Measurements from ENCODE around the gene CCDC138. TPM values are rescaled to one million over a fixed set of nuclear protein-coding genes. Genes with fewer than 3 reads are reported as not detected.
A peak's percentile ranks its signal among the peaks of the same experiment; 100 is the strongest.

The CCDC138 gene
- total RNA-seq, 1 donor from 2014 or later, result 1.9 TPM

DNA sequence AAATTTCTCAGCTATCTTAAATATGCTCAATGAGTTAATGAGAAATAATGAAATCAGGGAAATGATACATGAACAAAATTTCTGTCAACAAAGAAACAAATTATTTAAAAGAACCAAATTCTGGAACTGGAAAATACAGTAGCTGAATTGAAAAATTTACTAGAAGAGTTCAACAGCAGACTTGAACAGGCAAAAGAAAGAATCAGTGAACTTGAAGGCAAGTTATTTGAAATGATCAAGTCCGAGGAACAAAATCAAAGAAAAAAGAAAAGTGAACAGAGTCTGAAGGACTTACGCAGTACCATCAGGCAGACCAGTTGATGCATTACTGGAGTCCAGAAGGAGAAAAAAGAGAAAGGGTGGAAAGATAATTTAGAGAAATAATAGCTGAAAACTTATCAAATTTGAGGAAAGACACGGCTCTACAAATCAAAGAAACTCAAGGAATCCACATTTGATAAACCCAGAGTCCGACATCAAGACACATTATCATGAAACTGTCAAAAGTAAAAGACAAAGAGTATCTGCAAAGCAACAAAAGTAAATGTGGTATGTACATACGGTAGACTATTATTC, 83.6 kb downstream of the CCDC138 start:
- no peak for ATAC-seq
- no peak for DNase-seq
- intact Hi-C loops (cut with micrococcal nuclease), result no loop called here

- intact Hi-C loops (cut with micrococcal nuclease), result no loop called here
- ATAC-seq, result no peak
- no peak for DNase-seq
Measured at GRCh38 chr2:108877506-108877905, 90.9 kb downstream of the CCDC138 start.

DNA sequence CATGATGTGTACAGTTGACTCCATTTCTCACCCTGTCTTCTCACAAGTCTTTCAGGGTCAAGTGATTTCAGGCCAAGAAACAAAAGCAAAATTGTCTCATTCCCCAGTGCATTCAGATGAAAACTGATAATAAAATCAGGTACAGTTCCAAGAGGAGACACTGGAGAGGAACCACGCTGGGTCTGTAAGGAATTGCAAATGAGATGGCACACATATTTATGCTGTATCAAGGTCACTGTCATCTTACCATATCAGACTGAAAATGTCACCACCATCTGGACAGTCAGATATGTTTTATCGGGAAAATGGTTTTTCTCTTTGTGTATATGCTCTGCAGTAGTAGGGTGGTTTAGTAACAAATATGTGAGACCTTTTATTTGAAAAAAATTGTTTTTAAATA, 91.7 kb downstream of the CCDC138 start:
- intact Hi-C loops (cut with micrococcal nuclease), result no loop called here
- DNase-seq (no peak), ATAC-seq (no peak)

GRCh38 chr2:108884619-108885018, 98.0 kb downstream of the CCDC138 start:
- intact Hi-C loops (cut with micrococcal nuclease), result no loop called here
- DNase-seq (no peak), ATAC-seq (no peak)

GRCh38 chr2:108889907-108890306, 103.3 kb downstream of the CCDC138 start:
- intact Hi-C loops (cut with micrococcal nuclease), result no loop called here
- DNase-seq (no peak), ATAC-seq (no peak)

DNA sequence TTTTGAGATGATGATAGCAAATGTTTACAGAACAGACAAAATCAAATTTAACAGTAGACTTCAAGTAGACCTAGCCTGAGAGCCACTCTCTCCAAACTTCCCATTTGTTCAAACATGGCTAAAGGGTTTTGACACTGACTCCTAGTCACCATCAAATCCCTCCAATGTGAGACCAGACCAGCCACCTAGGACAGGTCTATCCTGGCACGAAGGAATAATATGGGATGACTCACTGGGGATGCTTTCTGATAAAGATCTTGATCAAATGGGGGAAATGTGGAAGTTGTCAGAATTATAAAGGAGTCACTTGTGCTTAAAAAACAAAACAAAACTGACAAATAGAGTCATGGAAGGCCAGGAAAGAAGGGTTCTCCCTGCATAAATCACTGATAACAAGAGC, 106.7 kb downstream of the CCDC138 start:
- intact Hi-C loops (cut with micrococcal nuclease), result no loop called here
- no peak for ATAC-seq
- no peak for DNase-seq

GRCh38 chr2:108894766-108895165, 108.2 kb downstream of the CCDC138 start:
- no peak for ATAC-seq
- DNase-seq, result no peak
- intact Hi-C loops (cut with micrococcal nuclease), result no loop called here

DNA sequence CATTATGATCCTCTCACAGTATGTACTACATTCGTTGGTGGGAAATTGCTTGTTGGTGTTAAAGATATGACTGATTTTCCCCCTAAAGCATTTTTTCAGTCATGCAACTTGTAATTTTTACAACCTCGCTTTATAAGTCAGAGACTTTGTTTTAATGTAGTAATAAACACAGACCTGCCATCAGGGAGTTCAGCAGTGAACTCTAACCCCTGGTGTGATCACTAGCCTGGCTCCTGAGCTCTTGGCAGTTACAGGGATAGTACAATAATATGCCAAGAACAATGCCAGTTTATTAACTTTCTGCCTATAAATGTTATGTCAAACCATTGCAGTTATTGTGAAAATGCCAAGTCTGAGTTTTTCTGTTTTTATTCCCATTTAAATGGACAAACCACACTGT, 108.6 kb downstream of the CCDC138 start:
- intact Hi-C loops (cut with micrococcal nuclease), result no loop called here
- no peak for ATAC-seq
- DNase-seq, result no peak

GRCh38 chr2:108896741-108897140, 110.2 kb downstream of the CCDC138 start:
- ATAC-seq, result no peak
- DNase-seq, result no peak
- intact Hi-C loops (cut with micrococcal nuclease), result no loop called here

GRCh38 chr2:108898315-108899082, 111.9 kb downstream of the CCDC138 start:
- DNase-seq (no peak), ATAC-seq (no peak)
- intact Hi-C loops (cut with micrococcal nuclease), result no loop called here

- intact Hi-C loops (cut with micrococcal nuclease), result no loop called here
- DNase-seq (no peak), ATAC-seq (no peak)
Measured at GRCh38 chr2:108904680-108905079, 118.1 kb downstream of the CCDC138 start.

DNA sequence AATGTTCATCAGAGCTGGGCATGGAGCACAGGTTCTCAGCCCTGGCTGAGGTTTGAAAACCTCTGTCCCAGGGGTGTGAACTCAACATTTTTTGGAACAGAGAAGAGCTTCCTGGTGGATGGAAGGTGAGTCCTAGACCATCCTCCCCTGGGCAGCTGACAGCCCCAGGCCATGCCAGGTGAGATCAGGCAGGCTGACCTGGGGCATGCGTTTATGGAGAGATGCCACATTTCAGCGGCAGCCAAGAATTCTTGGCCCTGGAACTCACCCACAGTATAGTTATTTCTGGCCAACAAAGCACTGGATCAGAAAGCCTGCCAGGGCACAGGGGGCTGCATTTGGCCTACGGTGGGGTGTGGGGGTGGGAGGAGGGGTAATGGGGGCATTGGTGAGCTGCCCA, 118.6 kb downstream of the CCDC138 start:
- DNase-seq (peak; percentile 66), ATAC-seq (peak; percentile 95)
- intact Hi-C loops (cut with micrococcal nuclease), result no loop called here

DNA sequence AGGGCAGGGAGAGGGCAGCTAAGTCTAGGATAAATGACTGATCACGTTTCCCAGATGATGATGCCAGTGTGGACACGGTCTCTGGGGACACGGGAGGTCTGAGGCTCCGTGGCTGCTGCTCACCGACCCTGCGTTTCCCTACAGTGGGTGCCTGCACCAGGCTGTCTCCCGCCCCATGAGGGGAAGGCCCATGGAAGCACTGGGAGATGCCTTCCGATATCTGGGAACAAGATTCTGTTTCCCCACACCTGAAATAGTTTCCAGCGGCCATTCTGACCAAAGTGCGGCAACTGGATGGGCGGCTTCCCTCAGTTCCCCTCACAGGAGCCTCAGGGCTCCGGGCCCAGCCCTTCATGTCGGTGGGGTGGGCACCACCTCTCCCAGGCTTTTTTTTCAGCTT, 119.3 kb downstream of the CCDC138 start:
- intact Hi-C loops (cut with micrococcal nuclease), result no loop called here
- DNase-seq (no peak), ATAC-seq (peak; percentile 9)

DNA sequence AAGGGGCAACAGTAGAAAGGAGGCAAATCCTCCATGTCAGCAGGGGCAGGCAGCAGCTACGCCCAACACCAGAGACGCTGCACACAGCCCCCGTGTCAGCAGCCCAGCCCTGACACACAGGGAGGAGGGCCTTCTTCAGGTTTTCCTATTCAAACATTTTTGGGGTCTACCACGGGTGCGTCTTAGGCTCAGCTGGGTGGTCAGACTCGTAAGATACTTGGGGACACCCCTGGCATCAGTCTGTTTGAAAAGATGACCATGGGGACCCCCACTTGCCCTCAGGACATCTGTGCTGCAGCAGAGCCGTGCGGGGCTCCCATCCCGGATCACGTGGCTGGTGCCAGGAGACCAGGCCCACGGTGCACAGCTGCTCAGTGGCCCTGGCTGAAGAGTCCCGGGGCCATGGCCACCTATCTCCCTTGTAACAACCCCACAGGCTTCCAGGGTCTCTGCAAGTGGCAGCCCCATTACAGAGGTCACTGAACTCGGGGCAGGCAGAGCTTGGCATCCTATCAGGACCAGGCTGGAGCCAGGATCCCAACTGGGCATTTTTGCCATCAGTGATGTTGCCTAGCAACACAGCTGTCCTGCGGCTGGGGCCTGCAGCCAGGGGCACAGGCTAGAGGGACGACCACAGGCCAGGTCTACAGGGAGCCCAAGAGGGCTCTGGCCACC, 120.0 kb downstream of the CCDC138 start:
- ATAC-seq (peak; percentile 69), DNase-seq (no peak)
- intact Hi-C loops (cut with micrococcal nuclease), result no loop called here

GRCh38 chr2:108907822-108908712, 121.5 kb downstream of the CCDC138 start:
- ATAC-seq, result no peak
- intact Hi-C loops (cut with micrococcal nuclease), result no loop called here
- no peak for DNase-seq

DNA sequence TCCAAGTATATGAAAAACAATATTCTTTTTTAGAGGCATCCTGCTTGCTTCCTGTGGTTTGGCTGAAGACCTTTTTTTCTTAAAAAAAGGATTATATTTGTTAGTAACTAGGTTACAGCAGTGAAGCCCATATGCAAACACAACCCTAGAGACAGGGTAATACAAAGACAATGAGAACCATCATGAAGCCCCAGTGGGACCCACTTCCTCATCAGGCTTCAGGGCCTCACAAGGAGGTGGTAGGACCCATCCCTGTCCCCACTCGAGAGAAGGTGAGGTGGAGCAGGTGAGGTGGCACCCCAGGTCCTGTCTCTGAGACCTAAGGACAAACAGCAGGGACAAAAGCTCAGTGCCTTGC, 122.1 kb downstream of the CCDC138 start:
- ATAC-seq (no peak), DNase-seq (no peak)
- intact Hi-C loops (cut with micrococcal nuclease), result no loop called here

DNA sequence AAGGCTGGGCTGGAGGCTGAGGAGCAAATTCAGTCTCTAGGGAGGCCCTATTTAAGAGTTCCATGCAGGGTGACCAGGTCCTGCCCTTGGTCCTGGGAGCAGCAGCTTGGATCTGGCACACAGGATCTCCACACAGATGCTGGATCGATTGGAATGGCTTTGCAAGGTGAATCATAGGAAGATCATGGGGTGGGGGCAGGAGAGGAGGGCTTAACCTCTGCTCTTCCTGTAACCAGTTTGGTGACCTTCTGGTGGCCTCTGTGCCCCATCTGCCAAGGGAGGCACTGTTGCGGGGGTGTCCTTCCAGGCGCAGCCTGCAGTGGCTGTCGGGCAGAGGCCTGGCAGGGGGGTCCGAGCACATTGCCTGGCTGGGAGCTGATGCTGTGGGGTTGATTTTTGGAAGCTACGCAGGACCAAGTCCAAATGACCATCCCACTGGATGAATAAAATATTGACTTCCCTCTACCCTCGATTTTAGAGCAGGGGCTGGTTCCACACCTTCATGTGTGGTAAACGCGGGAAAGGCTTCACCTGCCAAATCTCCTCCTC, 122.8 kb downstream of the CCDC138 start:
- intact Hi-C loops (cut with micrococcal nuclease), result no loop called here
- ATAC-seq (no peak), DNase-seq (no peak)

DNA sequence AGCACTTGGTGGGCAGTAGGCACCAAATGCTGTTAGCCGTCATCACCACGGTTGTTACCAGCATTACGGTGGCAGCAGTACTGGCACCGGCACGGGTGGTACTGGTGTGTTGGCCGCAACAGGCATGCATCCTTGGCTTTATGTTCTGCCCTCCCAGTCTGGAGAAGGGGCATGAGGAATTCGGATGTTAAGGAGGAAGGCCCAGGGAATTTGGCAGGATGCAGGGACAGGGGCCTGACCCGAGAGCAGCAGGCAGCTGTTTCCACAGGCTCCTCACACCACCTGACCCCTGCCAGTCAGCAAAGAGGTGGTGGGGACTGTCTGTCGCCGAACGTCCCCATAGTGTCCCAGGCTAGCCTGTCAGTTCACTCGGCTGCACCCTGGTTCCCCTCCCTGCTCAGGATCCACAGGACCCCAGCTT, 123.5 kb downstream of the CCDC138 start:
- intact Hi-C loops (cut with micrococcal nuclease), result no loop called here

More for the DNA sequence above, 123.5 kb downstream of the CCDC138 start:
- DNase-seq (no peak), ATAC-seq (no peak)

All from left ventricle myocardium superior (tissue), 1 donor.